PFSK-1 (cell line): ENCODE measurements around the gene RALGPS1.

Experiments
- FOXP2 ChIP-seq: optimal IDR thresholded peaks from 2 replicates; pipeline ENCODE3; 2011; ENCODE audit warnings: borderline replicate concordance, control low read depth, inconsistent platforms; ENCODE audit not compliant: insufficient read depth; ENCODE audit errors: extremely low read length, extremely low read depth
- POLR2AphosphoS5 ChIP-seq: IDR thresholded peaks from 2 replicates; pipeline ENCODE4 v1.6.1; 2012; ENCODE audit warnings: low read depth, mild to moderate bottlenecking, control low read depth, low read length, moderate library complexity
- SIN3A ChIP-seq: IDR thresholded peaks from 2 replicates; pipeline ENCODE4 v1.6.1; 2012; ENCODE audit warnings: mild to moderate bottlenecking, low read length, moderate library complexity, borderline replicate concordance; ENCODE audit not compliant: insufficient read depth
- TAF1 ChIP-seq: IDR thresholded peaks from 2 replicates; pipeline ENCODE4 v1.6.1; 2012; ENCODE audit warnings: low read length, control low read depth, borderline replicate concordance; ENCODE audit not compliant: insufficient read depth
- TF ChIP-seq, protein P1 (sequence below), 2 experiments: IDR thresholded peaks; 2 replicates each; pipeline versions ENCODE4 v1.6.1 to v1.8.0; 2011 to 2012; ENCODE audit warnings: low read depth in 2 of 2, low read length in 2 of 2, control low read depth in 1 of 2, inconsistent platforms in 1 of 2, mild to moderate bottlenecking in 1 of 2, moderate library complexity in 1 of 2; ENCODE audit not compliant: insufficient read depth in 1 of 2

Gene RALGPS1

DNA sequence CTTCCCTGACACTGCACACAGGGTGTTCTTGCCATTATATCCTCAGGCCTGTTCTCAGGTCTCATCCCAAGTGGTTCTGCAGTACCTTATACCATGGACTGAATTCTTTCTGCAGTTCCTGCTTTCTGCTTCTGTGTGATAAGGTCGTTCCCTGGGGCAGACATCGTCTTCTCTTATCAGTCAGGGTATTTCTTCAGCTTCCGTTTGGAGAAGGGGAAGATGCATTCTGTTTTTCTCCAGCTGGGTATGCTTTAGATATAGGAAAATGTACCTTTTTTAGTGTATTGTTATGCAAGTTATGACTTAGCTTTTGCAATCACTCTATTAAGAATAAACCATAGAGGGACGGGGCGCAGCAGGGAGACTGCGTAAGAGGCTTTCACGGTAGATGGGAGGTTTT is 31.1 kb downstream of the RALGPS1 start:
- no peak for TF ChIP-seq TAF1
- TF ChIP-seq POLR2AphosphoS5 = no peak
- no peak for TF ChIP-seq FOXP2
- TF ChIP-seq, protein P1, sequence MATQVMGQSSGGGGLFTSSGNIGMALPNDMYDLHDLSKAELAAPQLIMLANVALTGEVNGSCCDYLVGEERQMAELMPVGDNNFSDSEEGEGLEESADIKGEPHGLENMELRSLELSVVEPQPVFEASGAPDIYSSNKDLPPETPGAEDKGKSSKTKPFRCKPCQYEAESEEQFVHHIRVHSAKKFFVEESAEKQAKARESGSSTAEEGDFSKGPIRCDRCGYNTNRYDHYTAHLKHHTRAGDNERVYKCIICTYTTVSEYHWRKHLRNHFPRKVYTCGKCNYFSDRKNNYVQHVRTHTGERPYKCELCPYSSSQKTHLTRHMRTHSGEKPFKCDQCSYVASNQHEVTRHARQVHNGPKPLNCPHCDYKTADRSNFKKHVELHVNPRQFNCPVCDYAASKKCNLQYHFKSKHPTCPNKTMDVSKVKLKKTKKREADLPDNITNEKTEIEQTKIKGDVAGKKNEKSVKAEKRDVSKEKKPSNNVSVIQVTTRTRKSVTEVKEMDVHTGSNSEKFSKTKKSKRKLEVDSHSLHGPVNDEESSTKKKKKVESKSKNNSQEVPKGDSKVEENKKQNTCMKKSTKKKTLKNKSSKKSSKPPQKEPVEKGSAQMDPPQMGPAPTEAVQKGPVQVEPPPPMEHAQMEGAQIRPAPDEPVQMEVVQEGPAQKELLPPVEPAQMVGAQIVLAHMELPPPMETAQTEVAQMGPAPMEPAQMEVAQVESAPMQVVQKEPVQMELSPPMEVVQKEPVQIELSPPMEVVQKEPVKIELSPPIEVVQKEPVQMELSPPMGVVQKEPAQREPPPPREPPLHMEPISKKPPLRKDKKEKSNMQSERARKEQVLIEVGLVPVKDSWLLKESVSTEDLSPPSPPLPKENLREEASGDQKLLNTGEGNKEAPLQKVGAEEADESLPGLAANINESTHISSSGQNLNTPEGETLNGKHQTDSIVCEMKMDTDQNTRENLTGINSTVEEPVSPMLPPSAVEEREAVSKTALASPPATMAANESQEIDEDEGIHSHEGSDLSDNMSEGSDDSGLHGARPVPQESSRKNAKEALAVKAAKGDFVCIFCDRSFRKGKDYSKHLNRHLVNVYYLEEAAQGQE (IDR thresholded peaks at IDR 0.05; ENCODE audit: insufficient read depth in 1 of 2, low read depth in 2 of 2, low read length in 2 of 2) = no peak
- TF ChIP-seq SIN3A = no peak

DNA sequence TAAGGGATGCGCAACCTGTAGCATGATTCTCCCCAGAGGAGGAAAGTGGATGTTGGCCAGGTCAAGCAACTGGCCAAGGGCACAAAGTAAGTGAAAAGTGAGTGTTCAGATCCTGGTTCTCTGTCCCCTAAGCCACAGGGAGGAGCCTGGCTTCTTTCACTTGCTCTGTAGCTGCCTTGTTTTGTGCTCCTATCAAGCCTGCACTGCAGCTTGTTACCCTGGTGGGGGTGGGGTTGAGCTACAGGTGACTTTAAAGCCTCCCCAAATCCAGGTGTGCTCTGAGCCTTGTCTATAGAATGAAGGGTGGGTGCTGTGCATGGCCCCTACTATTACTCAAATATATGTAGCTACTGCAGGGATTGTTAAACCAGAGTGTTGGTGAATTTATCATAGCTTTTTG is 32.9 kb downstream of the RALGPS1 start:
- no peak for TF ChIP-seq SIN3A
- no peak for TF ChIP-seq FOXP2
- TF ChIP-seq TAF1 = no peak
- TF ChIP-seq, protein P1 (IDR thresholded peaks at IDR 0.05; ENCODE audit: insufficient read depth in 1 of 2, low read depth in 2 of 2, low read length in 2 of 2) = no peak
- no peak for TF ChIP-seq POLR2AphosphoS5

DNA sequence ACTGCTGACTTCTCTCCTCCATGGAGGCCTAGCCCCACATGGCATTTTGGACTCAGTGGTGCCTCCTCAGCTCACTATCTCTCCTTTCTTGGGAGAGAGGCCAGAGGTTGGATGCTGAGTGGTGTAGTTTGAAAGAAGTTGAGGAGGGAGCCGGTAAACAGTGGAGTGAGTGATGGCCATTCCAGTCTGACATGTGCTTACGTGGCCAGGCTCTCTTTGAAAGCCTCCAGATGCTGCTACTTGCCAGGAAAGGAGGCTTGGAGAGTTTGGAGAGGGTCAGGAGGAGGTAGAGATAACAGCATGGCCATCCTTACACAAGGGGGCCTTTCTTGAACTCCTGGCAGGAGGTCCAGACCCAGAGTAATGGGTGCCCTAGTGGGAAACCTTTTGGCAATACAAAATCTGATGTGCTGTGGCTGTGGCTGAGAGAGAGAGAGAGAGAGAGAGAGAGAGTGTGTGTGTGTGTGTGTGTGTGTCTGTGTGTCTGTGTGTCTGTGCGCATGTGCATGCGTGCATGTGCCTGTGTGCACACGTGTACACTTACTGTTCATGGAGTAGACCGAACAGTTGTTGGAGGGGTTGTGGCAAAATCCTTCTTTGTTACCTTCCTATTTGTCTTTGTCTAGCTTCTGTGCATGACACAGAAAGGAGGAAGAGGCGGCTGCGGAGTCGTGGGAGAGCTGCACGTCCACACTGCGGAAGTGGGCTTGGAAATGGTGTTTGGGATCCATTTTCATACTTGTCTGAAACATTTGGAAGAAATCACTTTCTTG is 37.8 kb downstream of the RALGPS1 start:
- TF ChIP-seq, protein P1 (IDR thresholded peaks at IDR 0.05; ENCODE audit: insufficient read depth in 1 of 2, low read depth in 2 of 2, low read length in 2 of 2) = no peak
- TF ChIP-seq FOXP2 = no peak
- TF ChIP-seq SIN3A = no peak
- TF ChIP-seq TAF1 = no peak
- no peak for TF ChIP-seq POLR2AphosphoS5

DNA sequence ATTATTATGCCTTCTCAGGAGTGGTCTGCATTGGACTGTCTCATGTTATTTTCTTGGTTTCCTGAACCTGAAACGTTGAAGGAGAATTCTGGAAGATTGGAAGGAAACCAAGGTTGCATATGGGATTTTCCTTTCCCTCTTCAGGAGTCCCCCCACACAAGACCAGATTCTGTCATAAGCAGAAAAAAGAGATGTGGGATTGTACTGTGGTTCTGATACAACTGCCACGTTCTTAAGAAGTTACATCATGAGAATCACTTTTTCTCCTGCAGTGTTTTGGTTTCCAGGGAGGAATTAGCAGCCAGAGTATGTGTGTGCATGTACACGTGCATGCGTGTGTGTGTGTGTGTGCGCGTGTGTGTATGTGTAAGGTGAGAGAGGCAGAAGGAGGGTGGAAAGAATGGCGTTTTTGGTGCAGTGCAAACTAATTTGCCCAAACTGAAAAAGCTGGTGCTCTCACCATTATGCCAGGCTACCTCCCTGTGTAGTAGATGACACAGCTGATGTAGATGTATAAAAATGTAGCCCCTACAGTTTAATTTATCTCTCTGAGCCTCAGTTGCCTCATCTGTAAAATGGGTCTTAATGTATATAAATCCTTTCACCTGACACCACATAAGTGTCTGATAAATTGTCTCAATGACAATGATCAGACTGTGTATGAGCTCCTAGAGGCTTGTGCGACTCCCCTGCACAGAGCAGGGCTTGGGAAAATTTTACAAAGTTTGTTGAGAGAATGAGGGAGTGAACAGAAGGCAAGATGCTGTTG is 38.6 kb downstream of the RALGPS1 start:
- TF ChIP-seq POLR2AphosphoS5 = no peak
- TF ChIP-seq TAF1 = no peak
- TF ChIP-seq, protein P1 (IDR thresholded peaks at IDR 0.05; ENCODE audit: insufficient read depth in 1 of 2, low read depth in 2 of 2, low read length in 2 of 2) = no peak
